Osteoblast (primary cell): Measurements from ENCODE around the gene CGNL1. TPM values are rescaled to one million over a fixed set of nuclear protein-coding genes. Genes with fewer than 3 reads are reported as not detected.

Source experiments
- DNase-seq: peaks from one replicate; pipeline ENCODE4 v3.0.0; 2011; ENCODE audit warnings: low spot score, mixed read lengths; ENCODE audit not compliant: insufficient read length; ENCODE audit errors: missing footprints
- H2AFZ ChIP-seq: 2 replicates; pipeline ENCODE4 v1.6.0; 2011; ENCODE audit warnings: mild to moderate bottlenecking, low read length
- H3K27ac ChIP-seq: 2 replicates; pipeline ENCODE4 v1.5.1; 2011; ENCODE audit warnings: mild to moderate bottlenecking, low read depth, low read length, moderate library complexity
- H3K27me3 ChIP-seq: 2 replicates; pipeline ENCODE4 v1.6.0; 2012; ENCODE audit warnings: mild to moderate bottlenecking, control low read depth, inconsistent platforms, low read length, moderate library complexity; ENCODE audit not compliant: insufficient read depth
- H3K36me3 ChIP-seq: 2 replicates; pipeline ENCODE4 v1.5.1; 2011; ENCODE audit warnings: mild to moderate bottlenecking, low read length, control low read depth, moderate library complexity; ENCODE audit not compliant: insufficient read depth
- H3K4me1 ChIP-seq: 2 replicates; pipeline ENCODE4 v1.5.1; 2011; ENCODE audit warnings: mild to moderate bottlenecking, low read length, control low read depth, moderate library complexity; ENCODE audit not compliant: insufficient read depth
- H3K4me2 ChIP-seq: 2 replicates; pipeline ENCODE4 v1.6.0; 2011; ENCODE audit warnings: mild to moderate bottlenecking, low read length; ENCODE audit not compliant: insufficient read depth
- H3K4me3 ChIP-seq: fragments of 200-600 bp; sonication (generic); 3 replicates; pipeline ENCODE4 v1.5.1; 2012; ENCODE audit warnings: mild to moderate bottlenecking, low read length, inconsistent platforms; ENCODE audit not compliant: insufficient read depth
- H3K79me2 ChIP-seq: 2 replicates; pipeline ENCODE4 v1.6.0; 2012; ENCODE audit warnings: mild to moderate bottlenecking, low read length, control low read depth, inconsistent platforms; ENCODE audit not compliant: insufficient read depth
- H3K9me3 ChIP-seq: 2 replicates; pipeline ENCODE4 v1.5.1; 2011; ENCODE audit warnings: low read depth, low read length, control low read depth
- H4K20me1 ChIP-seq: 2 replicates; pipeline ENCODE4 v1.6.0; 2012; ENCODE audit warnings: mild to moderate bottlenecking, low read length, control low read depth; ENCODE audit not compliant: insufficient read depth
- CTCF ChIP-seq: IDR thresholded peaks from 2 replicates; pipeline ENCODE4 v1.5.1; 2011; ENCODE audit warnings: mild to moderate bottlenecking, low read depth, low read length, moderate library complexity; ENCODE audit errors: extremely low read depth
- total RNA-seq: library from RNA; depleted of rRNA; stranded (reverse); fragments of >200 nt; gene quantifications from 2 replicates; pipeline ENCODE4 v1.2.3, GENCODE V29; 2012

CGNL1 gene
- total RNA-seq, 1 donor, result 1.1 TPM

GRCh38 chr15:57388464-57388863, 12.2 kb downstream of the CGNL1 start:
- no peak for DNase-seq
- Histone ChIP-seq H3K79me2 (no peaks in the 10 kb centered on the region), H2AFZ (no peak overlapping the region), H3K36me3 (no peaks in the 10 kb centered on the region), H4K20me1 (no peaks in the 10 kb centered on the region), H3K4me2 (no peak overlapping the region), H3K27ac (no peak overlapping the region), H3K4me3 (no peak overlapping the region), H3K9me3 (no peaks in the 10 kb centered on the region), H3K4me1 (peaks cover 2% of the 10 kb centered on the region), H3K27me3 (peaks cover 18% of the 10 kb centered on the region)
- no peak for TF ChIP-seq CTCF

- H3K36me3 ChIP-seq, result no peaks in the 10 kb centered on the region
- no peaks in the 10 kb centered on the region for H3K79me2 ChIP-seq
- TF ChIP-seq CTCF, result no peak
- no peaks in the 10 kb centered on the region for H4K20me1 ChIP-seq
- H3K27ac ChIP-seq, result no peak overlapping the region
- H3K27me3 ChIP-seq, result peaks cover 18% of the 10 kb centered on the region
- H3K4me1 ChIP-seq, result peaks cover 3% of the 10 kb centered on the region
- H3K9me3 ChIP-seq, result no peaks in the 10 kb centered on the region
- DNase-seq, result no peak
- H3K4me2 ChIP-seq, result no peak overlapping the region
- no peak overlapping the region for H3K4me3 ChIP-seq
- H2AFZ ChIP-seq, result no peak overlapping the region
These were observed 13.7 kb downstream of the CGNL1 start for GRCh38 chr15:57389991-57390390.

- Histone ChIP-seq H3K79me2 (no peaks in the 10 kb centered on the region), H3K36me3 (no peaks in the 10 kb centered on the region), H2AFZ (no peak overlapping the region), H3K4me2 (no peak overlapping the region), H3K27ac (no peak overlapping the region), H3K27me3 (peaks cover 18% of the 10 kb centered on the region), H3K9me3 (no peaks in the 10 kb centered on the region), H4K20me1 (no peaks in the 10 kb centered on the region), H3K4me1 (peaks cover 7% of the 10 kb centered on the region), H3K4me3 (no peak overlapping the region)
- no peak for DNase-seq
- TF ChIP-seq CTCF, result no peak
These were observed 14.3 kb downstream of the CGNL1 start for GRCh38 chr15:57390583-57390982.

GRCh38 chr15:57391537-57391936, 15.2 kb downstream of the CGNL1 start:
- no peak for DNase-seq
- Histone ChIP-seq H4K20me1 (no peaks in the 10 kb centered on the region), H3K27ac (no peak overlapping the region), H3K4me3 (no peak overlapping the region), H3K9me3 (no peaks in the 10 kb centered on the region), H2AFZ (no peak overlapping the region), H3K36me3 (no peaks in the 10 kb centered on the region), H3K79me2 (no peaks in the 10 kb centered on the region), H3K27me3 (peaks cover 14% of the 10 kb centered on the region), H3K4me1 (peaks cover 10% of the 10 kb centered on the region), H3K4me2 (no peak overlapping the region)
- TF ChIP-seq CTCF, result no peak
